GM12865 (cell line): ENCODE results near the gene CYTH4.

ENCODE experiments used
- DNase-seq: peaks from one replicate; pipeline ENCODE4 v3.0.0; 2010; ENCODE audit warnings: low read depth
- H3K4me3 ChIP-seq: 2 replicates; pipeline ENCODE4 v1.5.1; 2011; ENCODE audit warnings: mild to moderate bottlenecking, low read depth, low read length, control low read depth
- TF ChIP-seq, protein P1 (sequence below): IDR thresholded peaks from 2 replicates; pipeline ENCODE4 v1.5.1; 2011; ENCODE audit warnings: low read length, control low read depth, low read depth, inconsistent platforms; ENCODE audit not compliant: insufficient read depth; ENCODE audit errors: missing control alignments

The CYTH4 gene

DNA sequence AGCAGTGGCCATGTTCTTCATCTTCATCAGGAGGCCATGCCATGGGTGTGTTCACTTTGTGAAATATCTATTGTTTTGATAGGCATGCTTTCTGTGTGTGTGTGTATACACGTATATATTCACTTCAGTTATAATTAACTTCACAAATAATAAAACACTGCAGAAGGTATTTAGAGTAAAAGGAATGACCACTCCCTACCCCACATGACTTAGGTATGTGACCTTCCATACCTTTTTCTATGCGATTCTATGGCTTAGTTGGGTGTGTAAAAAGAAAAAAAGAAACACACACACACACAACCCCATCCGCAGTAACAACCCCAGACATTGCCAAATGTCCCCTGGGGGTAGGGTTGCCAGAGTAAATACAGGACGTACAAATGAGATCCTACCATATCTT is 72.0 kb downstream of the CYTH4 start:
- no peak overlapping the region for H3K4me3 ChIP-seq
- no peak for DNase-seq
- TF ChIP-seq, protein P1, sequence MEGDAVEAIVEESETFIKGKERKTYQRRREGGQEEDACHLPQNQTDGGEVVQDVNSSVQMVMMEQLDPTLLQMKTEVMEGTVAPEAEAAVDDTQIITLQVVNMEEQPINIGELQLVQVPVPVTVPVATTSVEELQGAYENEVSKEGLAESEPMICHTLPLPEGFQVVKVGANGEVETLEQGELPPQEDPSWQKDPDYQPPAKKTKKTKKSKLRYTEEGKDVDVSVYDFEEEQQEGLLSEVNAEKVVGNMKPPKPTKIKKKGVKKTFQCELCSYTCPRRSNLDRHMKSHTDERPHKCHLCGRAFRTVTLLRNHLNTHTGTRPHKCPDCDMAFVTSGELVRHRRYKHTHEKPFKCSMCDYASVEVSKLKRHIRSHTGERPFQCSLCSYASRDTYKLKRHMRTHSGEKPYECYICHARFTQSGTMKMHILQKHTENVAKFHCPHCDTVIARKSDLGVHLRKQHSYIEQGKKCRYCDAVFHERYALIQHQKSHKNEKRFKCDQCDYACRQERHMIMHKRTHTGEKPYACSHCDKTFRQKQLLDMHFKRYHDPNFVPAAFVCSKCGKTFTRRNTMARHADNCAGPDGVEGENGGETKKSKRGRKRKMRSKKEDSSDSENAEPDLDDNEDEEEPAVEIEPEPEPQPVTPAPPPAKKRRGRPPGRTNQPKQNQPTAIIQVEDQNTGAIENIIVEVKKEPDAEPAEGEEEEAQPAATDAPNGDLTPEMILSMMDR: no peak

GRCh38 chr22:37354670-37355069 is 72.4 kb downstream of the CYTH4 start:
- no peak for DNase-seq
- TF ChIP-seq, protein P1: no peak
- no peak overlapping the region for H3K4me3 ChIP-seq

DNA sequence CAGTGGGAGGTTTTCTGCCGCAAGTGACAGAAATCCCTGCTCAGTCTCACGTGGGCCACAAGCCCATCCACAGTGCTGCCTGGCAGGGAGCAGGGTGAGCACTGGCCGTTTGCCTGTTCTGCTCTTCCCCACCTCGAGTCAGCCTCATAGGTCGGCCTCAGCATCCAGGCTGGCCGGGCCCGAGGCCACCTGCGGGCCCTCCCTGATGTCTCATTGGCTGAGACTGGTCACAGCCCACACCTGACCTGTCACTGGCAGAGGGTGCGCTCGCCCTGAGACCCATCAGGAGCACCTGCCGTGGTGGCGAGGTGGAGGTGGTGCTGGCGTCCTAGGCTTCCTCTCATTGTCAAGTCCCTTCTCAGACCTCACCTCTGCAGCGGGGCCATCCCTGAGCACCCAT is 72.9 kb downstream of the CYTH4 start:
- no peak for DNase-seq
- TF ChIP-seq, protein P1: no peak
- no peak overlapping the region for H3K4me3 ChIP-seq

GRCh38 chr22:37356922-37357321 is 74.6 kb downstream of the CYTH4 start:
- DNase-seq: no peak
- no peak overlapping the region for H3K4me3 ChIP-seq
- TF ChIP-seq, protein P1: no peak

DNA sequence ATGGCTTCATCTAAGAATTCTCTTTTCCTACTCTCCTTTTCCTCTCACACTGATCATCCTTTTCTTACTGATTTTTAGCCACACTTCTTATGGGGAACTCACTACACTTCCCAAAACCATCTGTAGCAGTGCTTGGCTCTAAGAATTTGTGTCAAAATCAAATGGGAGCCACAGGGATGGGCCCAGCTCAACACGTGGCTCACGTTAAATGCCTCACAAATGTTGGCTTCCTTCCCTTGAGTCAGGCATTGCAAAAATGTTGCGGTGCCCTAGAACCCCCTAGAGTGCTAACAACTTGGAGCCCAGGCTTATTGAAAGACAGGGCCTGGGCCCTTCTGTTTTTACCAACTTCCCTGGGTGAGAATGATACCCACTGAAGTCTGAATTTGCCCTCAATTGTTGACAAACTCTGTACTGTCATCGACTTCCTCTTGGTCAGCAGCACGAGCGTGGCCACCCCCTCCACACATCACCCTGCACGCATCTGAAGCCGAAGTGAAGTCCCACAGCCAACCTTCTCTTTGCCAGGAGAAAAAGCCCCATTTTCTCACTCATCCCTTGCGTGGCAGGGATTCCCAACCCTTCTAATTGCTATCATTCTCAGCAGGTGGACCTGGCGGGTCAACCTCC is 75.3 kb downstream of the CYTH4 start:
- no peak for DNase-seq
- TF ChIP-seq, protein P1: no peak
- no peak overlapping the region for H3K4me3 ChIP-seq

- no peak for DNase-seq
- H3K4me3 ChIP-seq: no peak overlapping the region
- TF ChIP-seq, protein P1: no peak
These were observed 76.1 kb downstream of the CYTH4 start for GRCh38 chr22:37358386-37358785.

- DNase-seq: no peak
- TF ChIP-seq, protein P1: no peak
- H3K4me3 ChIP-seq: no peak overlapping the region
These were observed 76.6 kb downstream of the CYTH4 start for GRCh38 chr22:37358917-37359316.
